A673 (cell line): ENCODE results near the gene COQ3.

Experiments
- EZH2 ChIP-seq: fragments of 200-600 bp; sonication (generic); IDR thresholded peaks from 2 replicates; pipeline ENCODE4 v1.6.1; 2017; ENCODE audit warnings: borderline replicate concordance, low read depth, mild to moderate bottlenecking, mixed read lengths, antibody characterized with exemption, low read length; ENCODE audit not compliant: poor library complexity, severe bottlenecking
- TF ChIP-seq, protein P1 (sequence below): fragments of 300-800, 200-600 bp; sonication (generic); conservative IDR thresholded peaks from 2 replicates; pipeline ENCODE4 v1.5.1; 2017; ENCODE audit warnings: low read depth, mild to moderate bottlenecking, antibody characterized with exemption, low read length, moderate library complexity, mixed read lengths

- TF ChIP-seq, protein P1, sequence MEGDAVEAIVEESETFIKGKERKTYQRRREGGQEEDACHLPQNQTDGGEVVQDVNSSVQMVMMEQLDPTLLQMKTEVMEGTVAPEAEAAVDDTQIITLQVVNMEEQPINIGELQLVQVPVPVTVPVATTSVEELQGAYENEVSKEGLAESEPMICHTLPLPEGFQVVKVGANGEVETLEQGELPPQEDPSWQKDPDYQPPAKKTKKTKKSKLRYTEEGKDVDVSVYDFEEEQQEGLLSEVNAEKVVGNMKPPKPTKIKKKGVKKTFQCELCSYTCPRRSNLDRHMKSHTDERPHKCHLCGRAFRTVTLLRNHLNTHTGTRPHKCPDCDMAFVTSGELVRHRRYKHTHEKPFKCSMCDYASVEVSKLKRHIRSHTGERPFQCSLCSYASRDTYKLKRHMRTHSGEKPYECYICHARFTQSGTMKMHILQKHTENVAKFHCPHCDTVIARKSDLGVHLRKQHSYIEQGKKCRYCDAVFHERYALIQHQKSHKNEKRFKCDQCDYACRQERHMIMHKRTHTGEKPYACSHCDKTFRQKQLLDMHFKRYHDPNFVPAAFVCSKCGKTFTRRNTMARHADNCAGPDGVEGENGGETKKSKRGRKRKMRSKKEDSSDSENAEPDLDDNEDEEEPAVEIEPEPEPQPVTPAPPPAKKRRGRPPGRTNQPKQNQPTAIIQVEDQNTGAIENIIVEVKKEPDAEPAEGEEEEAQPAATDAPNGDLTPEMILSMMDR, result no peak
- no peak for TF ChIP-seq EZH2
Observed at GRCh38 chr6:99331531-99331930, 62.5 kb downstream of the COQ3 start.
